GM12873 (cell line): Measurements from ENCODE around the gene ASIC2.

Experiments used
- CTCF ChIP-seq: IDR thresholded peaks from 2 replicates; pipeline ENCODE4 v1.5.1; 2012; ENCODE audit warnings: low read depth, mild to moderate bottlenecking, moderate library complexity, low read length, control low read depth; ENCODE audit not compliant: insufficient read depth; ENCODE audit errors: missing control alignments

Gene ASIC2

GRCh38 chr17:33300241-33300640 lies 7.1 kb upstream of the ASIC2 start:
- no peak for TF ChIP-seq CTCF

- TF ChIP-seq CTCF: peak; percentile 13
Observed at GRCh38 chr17:33299115-33299514, 6.0 kb upstream of the ASIC2 start.

GRCh38 chr17:33297643-33298042 lies 4.5 kb upstream of the ASIC2 start:
- TF ChIP-seq CTCF: no peak

- no peak for TF ChIP-seq CTCF
Observed at GRCh38 chr17:33294994-33295393, 1.9 kb upstream of the ASIC2 start.

- peak; percentile 36 for TF ChIP-seq CTCF
Observed at GRCh38 chr17:33292201-33292980, 704 bp downstream of the ASIC2 start.

- no peak for TF ChIP-seq CTCF
Observed at GRCh38 chr17:33291248-33292200, 1.6 kb downstream of the ASIC2 start.

- TF ChIP-seq CTCF: no peak
Observed at GRCh38 chr17:33290253-33290652, 2.8 kb downstream of the ASIC2 start.
